CD14-positive monocyte (primary cell): ENCODE data around the gene CCNT2. TPM values are rescaled to one million over a fixed set of nuclear protein-coding genes. Genes with fewer than 3 reads are reported as not detected.

Experiments used
- DNase-seq, 3 donors: peaks; one replicate each; pipeline ENCODE4 v3.0.0-alpha.2; 2011 to 2022
- H2AFZ ChIP-seq: 2 replicates; pipeline ENCODE4 v1.6.0; 2012; ENCODE audit warnings: mild to moderate bottlenecking, low read depth, low read length, inconsistent platforms; ENCODE audit not compliant: insufficient read depth, poor library complexity, severe bottlenecking
- H3K27ac ChIP-seq, 2 donors: 1 replicate in 1 of 2; 2 replicates in 1 of 2; pipeline ENCODE4 v1.5.1; 2012 to 2013; ENCODE audit warnings: low read length in 2 of 2, control low read depth in 1 of 2, inconsistent platforms in 1 of 2, low read depth in 1 of 2, mild to moderate bottlenecking in 1 of 2
- H3K27me3 ChIP-seq, 2 donors: one replicate each; pipeline versions ENCODE4 v1.6.0 to v1.6.1; 2011 to 2013; ENCODE audit warnings: low read length in 2 of 2; ENCODE audit not compliant: control insufficient read depth in 2 of 2, insufficient read depth in 2 of 2
- H3K36me3 ChIP-seq, 2 donors: replicated peaks in 1 of 2; 1 replicate in 1 of 2; 2 replicates in 1 of 2; pipeline versions ENCODE4 v1.5.1 to v1.6.1; 2012 to 2013; ENCODE audit warnings: low read length in 2 of 2, control low read depth in 1 of 2, inconsistent platforms in 1 of 2, mild to moderate bottlenecking in 1 of 2; ENCODE audit not compliant: insufficient read depth in 2 of 2, control insufficient read depth in 1 of 2
- H3K4me1 ChIP-seq, 2 donors: 1 replicate in 1 of 2; 2 replicates in 1 of 2; pipeline versions ENCODE4 v1.5.1 to v1.6.1; 2012 to 2013; ENCODE audit warnings: low read length in 2 of 2, control low read depth in 1 of 2, inconsistent platforms in 1 of 2, mild to moderate bottlenecking in 1 of 2, moderate library complexity in 1 of 2; ENCODE audit not compliant: insufficient read depth in 2 of 2, control insufficient read depth in 1 of 2
- H3K4me2 ChIP-seq: replicated peaks from 2 replicates; pipeline ENCODE3; 2012; ENCODE audit warnings: low read length, moderate library complexity, mild to moderate bottlenecking; ENCODE audit not compliant: poor library complexity, severe bottlenecking; ENCODE audit errors: extremely low read depth
- H3K4me3 ChIP-seq, 3 experiments: fragments of 200-600 bp in 1 of 3; sonication (generic) in 1 of 3; replicated peaks in 1 of 3; 1 replicate in 2 of 3; 2 replicates in 1 of 3; pipeline ENCODE4 v1.5.1; 2011 to 2013; ENCODE audit warnings: low read length in 3 of 3, mild to moderate bottlenecking in 3 of 3, control low read depth in 2 of 3, low read depth in 2 of 3, inconsistent platforms in 1 of 3, moderate library complexity in 1 of 3
- H3K79me2 ChIP-seq: 2 replicates; pipeline ENCODE4 v1.6.0; 2012; ENCODE audit warnings: mild to moderate bottlenecking, control low read depth, inconsistent platforms, low read length, moderate library complexity; ENCODE audit not compliant: insufficient read depth
- H3K9ac ChIP-seq: 2 replicates; pipeline ENCODE4 v1.6.0; 2017; ENCODE audit warnings: low read length, mild to moderate bottlenecking; ENCODE audit not compliant: insufficient read depth, poor library complexity, severe bottlenecking
- H3K9me3 ChIP-seq, 2 donors: replicated peaks in 1 of 2; 1 replicate in 1 of 2; 2 replicates in 1 of 2; pipeline versions ENCODE4 v1.5.1 to v1.6.1; 2012 to 2013; ENCODE audit warnings: low read length in 2 of 2, control low read depth in 1 of 2; ENCODE audit not compliant: control insufficient read depth in 1 of 2, insufficient read depth in 1 of 2
- H4K20me1 ChIP-seq: 2 replicates; pipeline ENCODE4 v1.6.0; 2012; ENCODE audit warnings: mild to moderate bottlenecking, low read length, control low read depth, moderate library complexity; ENCODE audit not compliant: insufficient read depth
- H3K27ac Mint-ChIP-seq, 7 donors: one replicate each; pipeline ENCODE4 v1.8.0; 2020; ENCODE audit warnings: mild to moderate bottlenecking in 7 of 7, mixed read lengths in 7 of 7, moderate library complexity in 6 of 7, inconsistent platforms in 2 of 7
- H3K27me3 Mint-ChIP-seq, 3 donors: one replicate each; pipeline ENCODE4 v1.8.0; 2021 to 2022; ENCODE audit warnings: low read depth in 3 of 3, mild to moderate bottlenecking in 3 of 3, mixed read lengths in 3 of 3, moderate library complexity in 3 of 3, inconsistent platforms in 1 of 3
- H3K36me3 Mint-ChIP-seq, 2 donors: one replicate each; pipeline ENCODE4 v1.8.0; 2020; ENCODE audit warnings: mixed read lengths in 2 of 2, inconsistent platforms in 1 of 2, mild to moderate bottlenecking in 1 of 2
- H3K4me1 Mint-ChIP-seq: one replicate; pipeline ENCODE4 v1.8.0; 2020; ENCODE audit warnings: mild to moderate bottlenecking, mixed read lengths
- H3K4me3 Mint-ChIP-seq, 2 donors: one replicate each; pipeline ENCODE4 v1.8.0; 2020; ENCODE audit warnings: mild to moderate bottlenecking in 2 of 2, mixed read lengths in 2 of 2, moderate library complexity in 1 of 2
- H3K9me3 Mint-ChIP-seq, 7 donors: one replicate each; pipeline ENCODE4 v1.8.0; 2020 to 2022; ENCODE audit warnings: mixed read lengths in 7 of 7, mild to moderate bottlenecking in 6 of 7, moderate library complexity in 6 of 7, inconsistent platforms in 2 of 7
- CTCF ChIP-seq: fragments of 200-600 bp; IDR thresholded peaks from one replicate; pipeline ENCODE4 v1.8.0; 2022; ENCODE audit warnings: antibody characterized with exemption, mild to moderate bottlenecking
- WGBS: methylation state at CpG from one replicate; pipeline ENCODE4 v1.1.5; 2013; ENCODE audit warnings: missing lambda C conversion rate; ENCODE audit not compliant: insufficient coverage; 5-methylcytosine and 5-hydroxymethylcytosine counted together
- intact Hi-C, 2 donors: fragments of 100-400 bp; cut with micrococcal nuclease; formaldehyde crosslinking; loops; one replicate each; pipeline versions ENCODE4 v1.15.0 to v1.15.1; 2023
- polyA plus RNA-seq, 3 donors: library from polyadenylated mRNA; depleted of rRNA in 1 of 3; unstranded in 2 of 3; stranded (reverse) in 1 of 3; fragments of 300-500 nt in 2 of 3; fragments of >200 nt in 1 of 3; fragmentation: Illumina TruSeq in 2 of 3; gene quantifications; 1 replicate in 2 of 3; 2 replicates in 1 of 3; pipeline ENCODE4 v1.2.3, GENCODE V29; 2012 to 2021

The CCNT2 gene
- polyA plus RNA-seq, 3 donors, result 8.3 to 20.5 (median 12.2) TPM

- Mint-ChIP-seq H3K4me3 (no peak overlapping the region), H3K27me3 (peaks cover 5 to 25% (median 6%) of the 10 kb centered on the region in 3 donors), H3K36me3 (no peaks in the 10 kb centered on the region), H3K4me1 (peaks cover 5% of the 10 kb centered on the region), H3K9me3 (no peaks in the 10 kb centered on the region), H3K27ac (no peak overlapping the region)
- Histone ChIP-seq H3K27ac (no peak overlapping the region), H3K4me2 (no peak overlapping the region), H3K79me2 (no peaks in the 10 kb centered on the region), H3K27me3 (peaks cover 2 to 11% of the 10 kb centered on the region in 2 donors), H3K9me3 (no peaks in the 10 kb centered on the region), H4K20me1 (no peaks in the 10 kb centered on the region), H3K36me3 (no peaks in the 10 kb centered on the region), H3K4me1 (no peaks in the 10 kb centered on the region), H3K9ac (no peak overlapping the region), H3K4me3 (no peak overlapping the region), H2AFZ (no peak overlapping the region)
- no peak for TF ChIP-seq CTCF
- intact Hi-C loops, result loop anchor here (5.0 to 10.0 kb wide), 2 partner anchors 699 to 707 kb away; no protein-coding TSS in a partner anchor
- 78% methylated on average over 3 of the region's 3 CpGs for WGBS
- no peak for DNase-seq
Observed at GRCh38 chr2:135005753-135006152, 87.1 kb downstream of the CCNT2 start.

Other genes with a start within 250 kb of the CCNT2 start
- gene TMEM163, start 199.8 kb upstream of the CCNT2 start, polyA plus RNA-seq, result under 1 TPM in 1 of 3 donors, not detected in 2; 0.01 TPM
- not detected for gene ACMSD, start 80.2 kb upstream of the CCNT2 start, polyA plus RNA-seq
- gene MAP3K19, start 128.6 kb downstream of the CCNT2 start, polyA plus RNA-seq, result not detected
- gene RAB3GAP1, start 133.5 kb downstream of the CCNT2 start, polyA plus RNA-seq, result 10 to 100 TPM in 2 of 3 donors, 1 to 10 TPM in 1; 8.0 to 17.4 (median 11.3) TPM